Activated CD8-positive, alpha-beta memory T cell treated with anti-CD3 and anti-CD28 coated beads, Interleukin-2, amount 10 ng/mL, durations not matched to agents 7 days and 5 days (primary cell): ENCODE data around the gene PEX7. TPM values are rescaled to one million over a fixed set of nuclear protein-coding genes. Genes with fewer than 3 reads are reported as not detected.

Source experiments
- ATAC-seq: fragments of 150-1000 bp; cut with Tn5 transposase; one replicate; pipeline ENCODE4 v1.10.0; 2021; ENCODE audit warnings: moderate library complexity
- CTCF ChIA-PET: fragments of 350-600 bp; sonication (Branson Sonifier 250); formaldehyde crosslinking; loops from one replicate; lab custom pipeline; 2021; ENCODE audit warnings: antibody characterized with exemption; lab: Charles Lee
- DNase-seq: peaks from one replicate; pipeline ENCODE4 v3.0.0-alpha.2; 2020
- H3K27ac Mint-ChIP-seq: one replicate; pipeline ENCODE4 v1.8.0; 2021; ENCODE audit warnings: mild to moderate bottlenecking, mixed read lengths
- H3K27me3 Mint-ChIP-seq: one replicate; pipeline ENCODE4 v1.8.0; 2021; ENCODE audit warnings: mixed read lengths
- H3K36me3 Mint-ChIP-seq: one replicate; pipeline ENCODE4 v1.8.0; 2021; ENCODE audit warnings: mild to moderate bottlenecking, mixed read lengths
- H3K4me1 Mint-ChIP-seq: one replicate; pipeline ENCODE4 v1.8.0; 2021; ENCODE audit warnings: mixed read lengths
- H3K4me3 Mint-ChIP-seq: one replicate; pipeline ENCODE4 v1.8.0; 2021; ENCODE audit warnings: mild to moderate bottlenecking, moderate library complexity, mixed read lengths
- H3K9me3 Mint-ChIP-seq: one replicate; pipeline ENCODE4 v1.8.0; 2022; ENCODE audit warnings: low read depth, mixed read lengths
- total RNA-seq, 2 experiments: library from RNA; stranded (reverse); gene quantifications; one replicate each; pipeline ENCODE4 v1.2.3, GENCODE V29; 2021

The PEX7 gene, protein sequence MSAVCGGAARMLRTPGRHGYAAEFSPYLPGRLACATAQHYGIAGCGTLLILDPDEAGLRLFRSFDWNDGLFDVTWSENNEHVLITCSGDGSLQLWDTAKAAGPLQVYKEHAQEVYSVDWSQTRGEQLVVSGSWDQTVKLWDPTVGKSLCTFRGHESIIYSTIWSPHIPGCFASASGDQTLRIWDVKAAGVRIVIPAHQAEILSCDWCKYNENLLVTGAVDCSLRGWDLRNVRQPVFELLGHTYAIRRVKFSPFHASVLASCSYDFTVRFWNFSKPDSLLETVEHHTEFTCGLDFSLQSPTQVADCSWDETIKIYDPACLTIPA
- 1 to 10 TPM; 3.5 TPM for total RNA-seq

DNA sequence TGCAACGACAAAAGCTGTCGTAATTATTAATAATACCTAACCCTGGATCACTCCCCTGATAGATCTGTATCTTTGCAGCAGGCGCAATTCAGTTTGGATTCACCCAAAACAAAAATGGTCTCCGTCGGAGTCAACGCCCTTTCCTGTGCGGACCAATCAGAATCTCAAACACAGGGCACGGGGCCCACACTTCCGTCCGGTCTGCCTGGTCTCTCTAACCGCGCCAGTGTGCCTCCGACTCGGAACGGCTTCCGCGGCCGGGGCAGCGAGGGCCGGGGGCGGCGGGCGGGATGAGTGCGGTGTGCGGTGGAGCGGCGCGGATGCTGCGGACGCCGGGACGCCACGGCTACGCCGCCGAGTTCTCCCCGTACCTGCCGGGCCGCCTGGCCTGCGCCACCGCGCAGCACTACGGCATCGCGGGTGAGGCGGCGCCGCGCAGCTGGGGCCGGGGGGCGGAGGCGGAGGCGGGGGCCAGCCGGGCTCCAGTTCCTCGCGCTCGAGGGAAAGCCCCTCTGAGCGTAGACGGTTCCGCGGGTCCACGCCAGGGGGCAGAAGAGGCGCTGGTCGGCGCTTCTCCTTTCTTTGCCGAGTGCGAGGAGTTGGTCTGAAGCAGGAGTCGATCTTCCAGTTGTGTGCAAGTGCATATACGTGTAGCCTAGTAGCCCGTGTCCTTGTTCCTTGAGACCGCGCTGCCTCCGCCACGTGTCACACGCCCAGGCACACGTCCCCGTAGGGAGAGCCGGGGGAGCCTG lies at the start of gene PEX7:
Gene PEX7 (plus strand): TSS at position 217 of the 752 bp plus-strand sequence. CDS start 74 bp downstream, at position 291.
- Mint-ChIP-seq H3K4me3 (peak within 1 kb of the TSS; percentile 97), H3K36me3 (peaks cover 22% of the 10 kb centered on the region), H3K27ac (peak within 1 kb of the TSS; percentile 98), H3K27me3 (peaks cover 2% of the 10 kb centered on the region), H3K9me3 (no peaks in the 10 kb centered on the region), H3K4me1 (peaks cover 18% of the 10 kb centered on the region)
- ATAC-seq (peak; percentile 97), DNase-seq (peak; percentile 94)
- CTCF ChIA-PET, result interaction anchor here (0.7 to 2.7 kb wide), 3 partner anchors 28 to 177 kb away, joined by 3 to 17 read pairs (median 16); partner anchors contain the start of gene MAP3K5

DNA sequence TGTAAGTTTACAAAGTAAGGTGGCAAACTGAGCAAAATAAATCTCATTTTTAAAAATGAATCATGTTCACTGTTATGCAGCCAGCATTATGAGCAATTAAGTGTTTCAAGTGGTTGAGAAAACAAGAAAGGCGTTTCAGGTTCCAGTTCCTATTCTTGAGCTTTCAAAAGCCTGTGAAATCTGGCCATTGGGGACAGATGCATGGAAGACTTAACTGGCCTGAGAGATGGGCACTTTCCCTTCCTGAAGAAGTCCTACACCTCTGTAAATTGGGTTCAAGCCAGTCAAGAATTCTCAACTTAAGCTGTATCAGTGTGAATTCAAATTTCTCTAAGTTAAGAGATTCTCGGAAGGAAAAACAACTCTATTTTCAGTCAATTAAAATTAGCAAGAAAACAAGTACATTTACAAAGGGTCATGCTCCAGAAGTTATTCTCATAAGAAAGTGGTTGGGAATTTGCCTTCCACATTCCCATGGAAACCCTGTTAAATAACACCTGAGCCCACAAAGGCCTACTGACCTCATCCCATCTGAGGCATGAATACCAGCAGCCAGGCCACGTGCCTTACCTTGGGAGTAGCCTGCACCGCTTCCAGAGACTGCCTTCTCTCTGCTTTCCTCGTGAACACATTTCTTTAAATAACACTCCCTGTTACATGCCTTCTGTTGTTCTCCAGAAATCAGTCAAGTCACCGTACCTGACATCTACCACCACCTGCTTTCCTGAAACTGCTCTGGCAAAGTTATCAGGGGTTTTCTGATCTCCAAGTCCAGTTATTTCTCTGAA lies 49.5 kb upstream of the PEX7 start:
- peaks cover 36% of the 10 kb centered on the region for H3K4me1 Mint-ChIP-seq
- no peaks in the 10 kb centered on the region for H3K27me3 Mint-ChIP-seq
- no peak overlapping the region for H3K27ac Mint-ChIP-seq
- no peak overlapping the region for H3K4me3 Mint-ChIP-seq
- H3K9me3 Mint-ChIP-seq, result no peaks in the 10 kb centered on the region
- H3K36me3 Mint-ChIP-seq, result peaks cover 7% of the 10 kb centered on the region
- CTCF ChIA-PET, result interaction anchor here (1.4 to 2.7 kb wide), 3 partner anchors 16 to 129 kb away, joined by 5 to 8 read pairs (median 7); partner anchors contain the start of gene MAP3K5
- ATAC-seq (no peak), DNase-seq (no peak)

DNA sequence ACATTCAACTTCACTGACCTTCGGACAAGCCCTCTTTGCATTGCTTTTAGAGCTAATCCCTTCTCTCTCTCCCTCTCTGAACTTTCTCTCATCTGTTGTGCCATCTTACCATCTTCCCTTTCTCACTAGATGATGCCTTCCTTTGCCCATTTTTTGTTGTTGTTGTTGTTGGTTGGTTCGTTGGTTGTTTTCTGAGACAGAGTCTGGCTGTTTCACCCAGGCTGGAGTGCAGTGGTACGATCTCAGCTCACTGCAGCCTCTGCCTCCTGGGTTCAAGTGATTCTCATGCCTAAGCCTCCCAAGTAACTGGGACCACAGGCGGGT lies 49.0 kb upstream of the PEX7 start:
- no peaks in the 10 kb centered on the region for H3K27me3 Mint-ChIP-seq
- H3K4me3 Mint-ChIP-seq, result no peak overlapping the region
- no peak for DNase-seq
- no peak for ATAC-seq
- H3K36me3 Mint-ChIP-seq, result peaks cover 7% of the 10 kb centered on the region
- H3K27ac Mint-ChIP-seq, result no peak overlapping the region
- no peaks in the 10 kb centered on the region for H3K9me3 Mint-ChIP-seq
- CTCF ChIA-PET, result interaction anchor here (1.4 to 2.7 kb wide), 2 partner anchors 15 to 129 kb away, joined by 5 to 7 read pairs; no protein-coding TSS in a partner anchor
- H3K4me1 Mint-ChIP-seq, result peaks cover 32% of the 10 kb centered on the region

DNA sequence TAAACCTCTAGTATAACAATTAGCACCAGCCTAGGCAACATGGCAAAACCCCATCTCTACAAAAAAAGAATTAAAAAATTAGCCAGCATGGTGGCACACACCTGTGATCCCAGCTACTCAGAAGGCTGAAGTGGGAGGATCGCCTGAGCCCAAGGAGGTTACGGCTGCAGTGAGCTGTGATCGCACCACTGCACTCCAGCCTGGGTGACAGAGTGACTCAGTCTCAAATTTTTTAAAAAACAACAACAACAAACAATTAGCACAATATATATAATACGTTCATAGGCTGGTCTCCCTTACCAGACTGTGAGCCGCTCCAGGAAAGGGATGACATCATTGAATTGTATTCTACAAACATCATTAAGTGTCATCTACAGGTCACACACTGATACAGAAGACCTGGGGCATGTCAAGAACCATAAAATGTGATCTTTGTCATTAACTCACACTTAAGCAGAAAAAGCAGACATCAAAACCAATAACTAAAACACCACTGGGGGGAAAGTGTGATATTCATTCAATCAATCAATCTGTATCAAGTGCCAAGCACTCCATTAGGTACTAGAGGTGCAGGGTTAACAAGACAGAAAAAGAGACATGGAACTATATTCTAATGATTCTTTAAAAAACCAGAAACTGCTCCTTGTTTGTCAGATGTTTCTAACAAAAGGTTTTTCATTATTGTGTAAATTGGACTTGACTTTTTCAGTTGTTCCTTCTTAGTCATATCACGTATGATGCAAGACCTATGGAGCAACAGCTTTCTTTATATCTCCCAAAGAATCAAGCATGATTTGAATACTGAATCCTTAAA lies 48.0 kb upstream of the PEX7 start:
- no peak for DNase-seq
- Mint-ChIP-seq H3K27ac (no peak overlapping the region), H3K4me3 (no peak overlapping the region), H3K27me3 (no peaks in the 10 kb centered on the region), H3K4me1 (peaks cover 28% of the 10 kb centered on the region), H3K36me3 (peaks cover 7% of the 10 kb centered on the region), H3K9me3 (no peaks in the 10 kb centered on the region)
- ATAC-seq, result no peak
- CTCF ChIA-PET, result interaction anchor here (0.6 to 2.7 kb wide), 4 partner anchors 14 to 130 kb away, joined by 3 to 7 read pairs (median 4); partner anchors contain the start of gene MAP3K5

DNA sequence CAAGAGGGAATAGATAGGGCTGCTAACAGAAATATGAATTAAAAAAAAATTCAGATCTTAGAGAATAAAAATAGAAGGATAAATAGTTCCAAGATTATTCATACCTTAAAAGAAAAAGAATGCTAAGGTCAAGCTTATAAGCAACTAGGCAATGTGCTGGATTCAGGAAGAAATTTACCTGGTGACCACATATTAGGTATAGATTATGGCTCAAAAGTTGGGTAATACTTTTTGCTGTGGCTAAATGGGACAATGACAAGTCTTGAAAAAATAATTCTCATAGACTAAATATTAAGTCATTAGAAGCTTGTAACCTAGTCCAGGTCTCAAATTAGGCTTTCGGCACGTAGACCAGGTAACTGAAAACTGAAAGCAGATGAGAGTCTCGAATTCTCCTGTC lies 47.3 kb upstream of the PEX7 start:
- peaks cover 30% of the 10 kb centered on the region for H3K4me1 Mint-ChIP-seq
- peaks cover 7% of the 10 kb centered on the region for H3K36me3 Mint-ChIP-seq
- H3K4me3 Mint-ChIP-seq, result no peak overlapping the region
- H3K27me3 Mint-ChIP-seq, result no peaks in the 10 kb centered on the region
- DNase-seq (no peak), ATAC-seq (no peak)
- no peaks in the 10 kb centered on the region for H3K9me3 Mint-ChIP-seq
- H3K27ac Mint-ChIP-seq, result no peak overlapping the region
- CTCF ChIA-PET, result interaction anchor here (0.6 to 1.7 kb wide), 2 partner anchors 17 to 108 kb away, joined by 3 to 4 read pairs; partner anchors contain the start of gene MAP3K5

DNA sequence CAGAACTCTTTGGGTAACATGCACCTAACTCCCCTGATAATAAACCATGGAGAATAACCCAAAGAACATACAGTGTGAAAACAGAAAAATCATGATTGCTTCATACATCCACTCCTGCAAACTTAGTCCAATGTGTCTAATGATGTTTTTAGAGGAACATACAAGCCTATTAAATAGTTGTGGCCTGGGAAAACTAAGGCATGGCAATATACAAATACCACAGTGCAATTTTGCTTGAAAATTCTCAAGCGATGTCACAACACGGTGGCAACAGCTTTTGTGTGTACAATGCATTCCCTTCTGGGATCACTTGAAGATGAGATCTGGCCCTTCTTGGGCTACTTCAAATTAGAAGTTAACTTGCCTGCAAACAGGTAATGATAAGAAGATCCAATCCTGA lies 46.8 kb upstream of the PEX7 start:
- no peak overlapping the region for H3K4me3 Mint-ChIP-seq
- CTCF ChIA-PET, result interaction anchor here (1.7 kb wide), 1 partner anchor 109 kb away, joined by 3 read pairs; no protein-coding TSS in a partner anchor
- no peaks in the 10 kb centered on the region for H3K27me3 Mint-ChIP-seq
- no peak overlapping the region for H3K27ac Mint-ChIP-seq
- no peaks in the 10 kb centered on the region for H3K9me3 Mint-ChIP-seq
- peaks cover 30% of the 10 kb centered on the region for H3K4me1 Mint-ChIP-seq
- no peak for DNase-seq
- ATAC-seq, result no peak
- H3K36me3 Mint-ChIP-seq, result peaks cover 7% of the 10 kb centered on the region

DNA sequence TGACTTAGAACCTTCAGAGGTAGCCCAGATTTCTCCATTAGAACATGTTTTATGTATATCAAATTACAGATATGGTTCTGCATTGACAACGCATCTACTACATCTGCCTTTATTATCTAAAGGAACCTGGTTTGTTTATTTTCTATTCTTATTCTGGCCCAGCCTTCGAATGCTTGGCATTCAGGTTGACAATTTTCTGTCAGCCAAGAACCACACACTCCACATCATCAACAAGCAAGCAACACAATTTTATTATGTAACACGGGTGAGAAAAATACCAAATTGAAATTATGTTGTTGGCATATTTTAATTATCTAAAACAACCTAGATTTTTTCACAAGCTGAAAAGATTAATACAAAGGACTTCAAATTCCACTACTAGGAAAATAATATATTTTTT lies 44.7 kb upstream of the PEX7 start:
- Mint-ChIP-seq H3K4me3 (no peak overlapping the region), H3K27me3 (no peaks in the 10 kb centered on the region), H3K4me1 (peaks cover 31% of the 10 kb centered on the region), H3K36me3 (peaks cover 9% of the 10 kb centered on the region), H3K27ac (no peak overlapping the region), H3K9me3 (no peaks in the 10 kb centered on the region)
- CTCF ChIA-PET, result interaction anchor here (2.0 kb wide), 1 partner anchor 15 kb away, joined by 5 read pairs; the partner anchor contains the start of gene MAP3K5
- ATAC-seq (no peak), DNase-seq (no peak)

DNA sequence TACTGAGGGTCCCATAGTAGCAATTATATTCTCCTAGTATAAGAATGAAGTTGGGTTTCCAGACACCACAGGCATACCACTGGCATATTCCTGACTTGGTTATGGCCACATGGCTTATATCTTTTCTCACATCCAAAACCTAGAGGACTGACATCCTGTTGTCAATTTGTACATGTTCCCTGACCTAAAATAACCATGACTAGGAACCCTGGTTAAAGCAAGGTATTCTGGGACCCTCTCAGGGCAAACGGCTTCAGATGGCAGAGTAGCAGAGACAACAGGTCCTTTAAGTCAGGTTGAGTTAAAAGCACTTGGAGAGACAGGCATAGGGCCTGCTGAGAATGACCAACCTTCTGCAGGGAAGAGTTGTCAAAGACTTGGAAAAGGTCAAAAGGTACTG lies 42.7 kb upstream of the PEX7 start:
- H3K9me3 Mint-ChIP-seq, result no peaks in the 10 kb centered on the region
- ATAC-seq, result no peak

DNA sequence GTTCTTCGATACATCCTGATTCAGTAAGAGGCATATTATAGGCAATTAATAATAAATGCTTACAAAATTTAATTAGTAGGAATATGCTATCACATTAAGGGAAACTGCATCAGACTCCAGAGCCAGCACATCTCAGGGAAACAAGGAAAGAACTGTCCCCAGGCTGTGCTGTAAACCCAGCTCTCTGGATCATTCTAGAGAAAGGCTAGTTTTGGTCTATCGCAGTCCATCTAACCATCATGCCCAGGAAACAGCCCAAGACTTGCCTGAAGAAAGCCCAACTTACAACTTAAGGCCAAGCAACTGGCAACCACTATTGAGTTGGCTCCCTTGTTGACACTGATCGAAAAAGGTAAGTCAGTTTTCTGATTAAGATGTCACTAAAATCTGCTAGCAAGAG lies 41.4 kb upstream of the PEX7 start:
- CTCF ChIA-PET, result interaction anchor here (1.1 to 1.3 kb wide), 2 partner anchors 10 to 11 kb away, joined by 3 to 5 read pairs; partner anchors contain the start of gene MAP3K5
- no peak for DNase-seq
- H3K9me3 Mint-ChIP-seq, result no peaks in the 10 kb centered on the region
- no peak for ATAC-seq
- H3K4me3 Mint-ChIP-seq, result no peak overlapping the region
- H3K4me1 Mint-ChIP-seq, result peaks cover 42% of the 10 kb centered on the region
- peaks cover 19% of the 10 kb centered on the region for H3K36me3 Mint-ChIP-seq
- no peaks in the 10 kb centered on the region for H3K27me3 Mint-ChIP-seq
- no peak overlapping the region for H3K27ac Mint-ChIP-seq

More for the DNA sequence above, 42.7 kb upstream of the PEX7 start:
- Mint-ChIP-seq H3K4me3 (no peak overlapping the region), H3K27me3 (no peaks in the 10 kb centered on the region), H3K4me1 (peaks cover 37% of the 10 kb centered on the region), H3K27ac (no peak overlapping the region), H3K36me3 (peaks cover 15% of the 10 kb centered on the region)
- no peak for DNase-seq
- CTCF ChIA-PET, result no interaction called here

DNA sequence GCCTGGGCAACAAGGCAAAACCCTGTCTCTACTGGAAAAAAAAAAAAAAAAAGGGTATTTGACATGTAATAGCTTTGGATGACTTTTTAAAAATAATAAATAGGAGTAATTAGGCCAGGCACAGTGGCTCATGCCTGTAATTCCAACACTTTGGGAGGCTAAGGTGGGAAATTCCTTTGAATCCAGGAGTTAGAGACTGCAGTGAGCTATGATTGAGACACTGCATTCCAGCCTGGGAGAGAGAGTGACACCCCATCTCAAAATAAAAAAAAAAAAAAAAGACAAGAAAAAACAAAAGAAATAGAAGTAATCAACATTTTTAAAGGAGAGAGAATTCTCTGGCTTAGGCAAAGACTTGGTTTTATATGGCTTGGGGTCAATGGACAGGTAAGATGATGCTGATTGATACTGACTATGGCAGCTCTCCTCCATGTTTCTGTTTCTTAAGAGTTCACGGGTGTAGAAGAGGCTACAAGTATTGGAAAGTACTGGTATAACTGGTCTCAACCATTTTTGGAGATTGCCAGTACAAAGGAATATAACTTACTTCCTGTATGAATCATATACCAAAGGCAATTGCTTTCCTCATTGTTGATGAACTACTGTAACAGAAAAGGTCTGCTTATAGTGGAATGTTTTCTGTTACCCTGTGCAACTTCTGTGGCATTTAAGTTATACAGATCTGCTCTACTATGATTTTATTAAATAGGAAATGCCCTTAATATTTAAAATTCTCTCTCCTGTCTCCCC lies 40.2 kb upstream of the PEX7 start:
- ATAC-seq, result peak; percentile 48
- Mint-ChIP-seq H3K36me3 (peaks cover 21% of the 10 kb centered on the region), H3K4me3 (no peak overlapping the region), H3K27me3 (no peaks in the 10 kb centered on the region), H3K9me3 (no peaks in the 10 kb centered on the region), H3K4me1 (peaks cover 49% of the 10 kb centered on the region), H3K27ac (peak overlapping the region; percentile 31)
- CTCF ChIA-PET, result interaction anchor here (1.0 to 12.0 kb wide), 3 partner anchors 8 to 137 kb away, joined by 3 to 424 read pairs (median 5); partner anchors contain the start of gene MAP3K5
- DNase-seq, result no peak

DNA sequence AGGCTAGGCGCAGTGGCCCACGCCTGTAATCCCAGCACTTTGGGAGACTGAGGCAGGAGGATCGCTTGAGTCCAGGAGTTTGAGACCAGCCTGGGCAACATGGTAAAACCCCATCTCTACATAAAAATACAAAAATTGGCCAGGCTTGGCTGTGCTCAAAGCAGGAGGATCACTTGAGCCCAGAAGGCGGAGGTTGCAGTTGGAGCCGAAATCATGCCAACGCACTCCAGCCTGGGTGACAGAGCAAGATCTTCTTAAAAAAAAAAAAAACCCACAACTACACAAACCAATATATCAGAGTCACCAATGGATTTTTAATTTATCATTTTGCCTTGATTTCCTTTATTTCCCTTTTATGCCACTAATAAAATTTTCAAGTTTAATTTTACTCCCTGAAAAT lies 39.4 kb upstream of the PEX7 start:
- CTCF ChIA-PET, result interaction anchor here (2.0 to 12.0 kb wide), 2 partner anchors 9 to 138 kb away, joined by 10 to 424 read pairs; partner anchors contain the start of gene MAP3K5
- H3K4me1 Mint-ChIP-seq, result peaks cover 57% of the 10 kb centered on the region
- H3K27ac Mint-ChIP-seq, result no peak overlapping the region
- H3K9me3 Mint-ChIP-seq, result no peaks in the 10 kb centered on the region
- no peak for DNase-seq
- peaks cover 22% of the 10 kb centered on the region for H3K36me3 Mint-ChIP-seq
- no peak for ATAC-seq
- H3K4me3 Mint-ChIP-seq, result no peak overlapping the region
- H3K27me3 Mint-ChIP-seq, result no peaks in the 10 kb centered on the region
